Hepatocyte (in vitro differentiated cells): ENCODE data around the gene DCXR. TPM values are rescaled to one million over a fixed set of nuclear protein-coding genes. Genes with fewer than 3 reads are reported as not detected.

Source experiments
- DNase-seq: peaks from one replicate; pipeline ENCODE4 v3.0.0-alpha.2; 2016; ENCODE audit warnings: low spot score
- H2AFZ ChIP-seq: fragments of 200-600 bp; sonication (generic); 2 replicates; pipeline ENCODE4 v1.6.0; 2016; ENCODE audit warnings: antibody characterized with exemption, mild to moderate bottlenecking
- H3K27ac ChIP-seq: fragments of 200-600 bp; sonication (generic); 2 replicates; pipeline ENCODE4 v1.5.1; 2016; ENCODE audit warnings: mild to moderate bottlenecking
- H3K27me3 ChIP-seq: fragments of 200-600 bp; sonication (generic); 2 replicates; pipeline ENCODE4 v1.6.1; 2016
- H3K36me3 ChIP-seq: fragments of 200-600 bp; sonication (generic); replicated peaks from 2 replicates; pipeline ENCODE4 v1.5.1; 2016; ENCODE audit warnings: low read depth; ENCODE audit not compliant: insufficient read depth
- H3K4me1 ChIP-seq: fragments of 200-600 bp; sonication (generic); 2 replicates; pipeline ENCODE4 v1.5.1; 2016; ENCODE audit warnings: mild to moderate bottlenecking, moderate library complexity; ENCODE audit not compliant: insufficient read depth
- H3K4me2 ChIP-seq: fragments of 200-600 bp; sonication (generic); 2 replicates; pipeline ENCODE4 v1.6.0; 2016
- H3K4me3 ChIP-seq: fragments of 200-600 bp; sonication (generic); 2 replicates; pipeline ENCODE4 v1.5.1; 2016; ENCODE audit warnings: mild to moderate bottlenecking
- H3K79me2 ChIP-seq: fragments of 200-600 bp; sonication (generic); 2 replicates; pipeline ENCODE4 v1.6.0; 2017; ENCODE audit warnings: mild to moderate bottlenecking
- H3K9me2 ChIP-seq: fragments of 200-600 bp; sonication (generic); replicated peaks from 2 replicates; pipeline ENCODE4 v1.6.0; 2017; ENCODE audit warnings: mild to moderate bottlenecking; ENCODE audit not compliant: insufficient read depth
- H3K9me3 ChIP-seq: fragments of 200-600 bp; sonication (generic); 2 replicates; pipeline ENCODE4 v1.5.1; 2016; ENCODE audit warnings: low read depth, mild to moderate bottlenecking
- H4K20me1 ChIP-seq: fragments of 200-600 bp; sonication (generic); 2 replicates; pipeline ENCODE4 v1.6.0; 2016; ENCODE audit warnings: mild to moderate bottlenecking; ENCODE audit not compliant: insufficient read depth, poor library complexity, severe bottlenecking
- CTCF ChIP-seq: fragments of 200-600 bp; sonication (generic); IDR thresholded peaks from 2 replicates; pipeline ENCODE4 v1.5.1; 2016; ENCODE audit warnings: antibody characterized with exemption, mild to moderate bottlenecking; ENCODE audit not compliant: poor library complexity
- EZH2 ChIP-seq: fragments of 200-600 bp; sonication (generic); IDR thresholded peaks from 2 replicates; pipeline ENCODE4 v1.6.1; 2016; ENCODE audit warnings: antibody characterized with exemption, mild to moderate bottlenecking, borderline replicate concordance
- EZH2phosphoT487 ChIP-seq: fragments of 200-600 bp; sonication (generic); IDR thresholded peaks from one replicate; pipeline ENCODE4 v1.6.1; 2018; ENCODE audit warnings: antibody characterized with exemption, mild to moderate bottlenecking, low read depth, moderate library complexity; ENCODE audit not compliant: unreplicated experiment, severe bottlenecking
- WGBS: methylation state at CpG from one replicate; pipeline ENCODE4 v1.1.6; 2016; ENCODE audit warnings: low lambda C conversion rate; ENCODE audit errors: missing lambda C conversion rate; 5-methylcytosine and 5-hydroxymethylcytosine counted together
- polyA plus RNA-seq: library from polyadenylated mRNA; unstranded; fragments of >200 nt; fragmentation: Nextera tagmentation; extraction: Ambion mirVana; gene quantifications from 2 replicates; pipeline ENCODE4 v1.2.1, GENCODE V29; 2016
- total RNA-seq: library from RNA; depleted of rRNA; stranded (reverse); fragments of >200 nt; gene quantifications from 2 replicates; pipeline ENCODE4 v1.2.3, GENCODE V29; 2014

DCXR gene
- total and polyA plus RNA-seq, 2 experiments from 2014 or later = 118 to 207 TPM

- peaks cover 17% of the 10 kb centered on the region for H3K4me1 ChIP-seq
- DNase-seq = no peak
- H2AFZ ChIP-seq = no peak overlapping the region
- no peak overlapping the region for H3K27ac ChIP-seq
- peaks cover 28% of the 10 kb centered on the region for H3K79me2 ChIP-seq
- H3K4me2 ChIP-seq = peak overlapping the region; percentile 98
- H3K9me2 ChIP-seq = no peaks in the 10 kb centered on the region
- no peaks in the 10 kb centered on the region for H3K9me3 ChIP-seq
- no peak for TF ChIP-seq CTCF
- TF ChIP-seq EZH2phosphoT487 = no peak
- TF ChIP-seq EZH2 = no peak
- peak overlapping the region; percentile 83 for H3K4me3 ChIP-seq
- H3K27me3 ChIP-seq = no peaks in the 10 kb centered on the region
- 95% methylated on average over 28 of the region's 28 CpGs for WGBS
- H3K36me3 ChIP-seq = no peaks in the 10 kb centered on the region
- H4K20me1 ChIP-seq = peaks cover 3% of the 10 kb centered on the region
These were observed 12.8 kb upstream of the DCXR start for GRCh38 chr17:82050152-82050760.

GRCh38 chr17:82049521-82049971, 12.0 kb upstream of the DCXR start:
- no peaks in the 10 kb centered on the region for H3K27me3 ChIP-seq
- H3K4me2 ChIP-seq = peak overlapping the region; percentile 98
- no peaks in the 10 kb centered on the region for H3K9me3 ChIP-seq
- H3K27ac ChIP-seq = no peak overlapping the region
- 95% methylated on average over 12 of the region's 16 CpGs for WGBS
- H3K4me1 ChIP-seq = peaks cover 17% of the 10 kb centered on the region
- no peaks in the 10 kb centered on the region for H3K36me3 ChIP-seq
- no peak overlapping the region for H3K4me3 ChIP-seq
- no peak for DNase-seq
- TF ChIP-seq EZH2phosphoT487 (no peak), CTCF (no peak), EZH2 (no peak)
- no peaks in the 10 kb centered on the region for H3K9me2 ChIP-seq
- H2AFZ ChIP-seq = no peak overlapping the region
- H3K79me2 ChIP-seq = peaks cover 28% of the 10 kb centered on the region
- peaks cover 3% of the 10 kb centered on the region for H4K20me1 ChIP-seq

- no peak overlapping the region for H3K4me3 ChIP-seq
- H3K27me3 ChIP-seq = no peaks in the 10 kb centered on the region
- H3K79me2 ChIP-seq = peaks cover 28% of the 10 kb centered on the region
- no peak overlapping the region for H3K27ac ChIP-seq
- no peak overlapping the region for H2AFZ ChIP-seq
- DNase-seq = no peak
- H4K20me1 ChIP-seq = peaks cover 3% of the 10 kb centered on the region
- H3K9me2 ChIP-seq = no peaks in the 10 kb centered on the region
- H3K36me3 ChIP-seq = no peaks in the 10 kb centered on the region
- WGBS = 92% methylated on average over 6 of the region's 8 CpGs
- H3K4me1 ChIP-seq = peaks cover 17% of the 10 kb centered on the region
- no peaks in the 10 kb centered on the region for H3K9me3 ChIP-seq
- no peak for TF ChIP-seq EZH2
- TF ChIP-seq EZH2phosphoT487 = no peak
- no peak for TF ChIP-seq CTCF
- no peak overlapping the region for H3K4me2 ChIP-seq
These were observed 11.6 kb upstream of the DCXR start for GRCh38 chr17:82049106-82049505.
